Measurements from ENCODE around the gene NABP2.

Gene NABP2

GRCh38 chr12:56197921-56198635, 26.1 kb upstream of the NABP2 start:
- Histone ChIP-seq H3K27ac (ENCODE audit: low read depth, low read length) (no peak overlapping the region), H3K4me1 (ENCODE audit: control insufficient read depth, insufficient read depth, low read length) (no peaks in the 10 kb centered on the region), H3K36me3 (ENCODE audit: control insufficient read depth, insufficient read depth, low read length) (no peaks in the 10 kb centered on the region), H3K4me3 (ENCODE audit: low read length) (no peak overlapping the region), H3K27me3 (ENCODE audit: control insufficient read depth, insufficient read depth, low read length) (no peaks in the 10 kb centered on the region), H3K9ac (ENCODE audit: low read length) (no peak overlapping the region)

GRCh38 chr12:56198836-56199235, 25.3 kb upstream of the NABP2 start:
- H3K27ac ChIP-seq (ENCODE audit: low read depth, low read length), result no peak overlapping the region
- no peaks in the 10 kb centered on the region for H3K27me3 ChIP-seq (ENCODE audit: control insufficient read depth, insufficient read depth, low read length)
- H3K9ac ChIP-seq (ENCODE audit: low read length), result no peak overlapping the region
- H3K4me3 ChIP-seq (ENCODE audit: low read length), result no peak overlapping the region
- H3K4me1 ChIP-seq (ENCODE audit: control insufficient read depth, insufficient read depth, low read length), result no peaks in the 10 kb centered on the region
- no peaks in the 10 kb centered on the region for H3K36me3 ChIP-seq (ENCODE audit: control insufficient read depth, insufficient read depth, low read length)

- no peak overlapping the region for H3K9ac ChIP-seq (ENCODE audit: low read length)
- H3K36me3 ChIP-seq (ENCODE audit: control insufficient read depth, insufficient read depth, low read length), result peaks cover 8% of the 10 kb centered on the region
These were observed 21.8 kb upstream of the NABP2 start for GRCh38 chr12:56202366-56202765.

GRCh38 chr12:56202838-56203237, 21.3 kb upstream of the NABP2 start:
- no peaks in the 10 kb centered on the region for H3K4me1 ChIP-seq (ENCODE audit: control insufficient read depth, insufficient read depth, low read length)
- no peak overlapping the region for H3K9ac ChIP-seq (ENCODE audit: low read length)
- no peak overlapping the region for H3K27ac ChIP-seq (ENCODE audit: low read depth, low read length)
- H3K36me3 ChIP-seq (ENCODE audit: control insufficient read depth, insufficient read depth, low read length), result peaks cover 13% of the 10 kb centered on the region
- no peaks in the 10 kb centered on the region for H3K27me3 ChIP-seq (ENCODE audit: control insufficient read depth, insufficient read depth, low read length)
- H3K4me3 ChIP-seq (ENCODE audit: low read length), result no peak overlapping the region

More at GRCh38 chr12:56202366-56202765, 21.8 kb upstream of the NABP2 start:
- no peaks in the 10 kb centered on the region for H3K27me3 ChIP-seq (ENCODE audit: control insufficient read depth, insufficient read depth, low read length)
- H3K4me3 ChIP-seq (ENCODE audit: low read length), result no peak overlapping the region
- no peak overlapping the region for H3K27ac ChIP-seq (ENCODE audit: low read depth, low read length)
- H3K4me1 ChIP-seq (ENCODE audit: control insufficient read depth, insufficient read depth, low read length), result no peaks in the 10 kb centered on the region

- Histone ChIP-seq H3K9ac (ENCODE audit: low read length) (no peak overlapping the region), H3K36me3 (ENCODE audit: control insufficient read depth, insufficient read depth, low read length) (peaks cover 17% of the 10 kb centered on the region), H3K27ac (ENCODE audit: low read depth, low read length) (no peak overlapping the region), H3K4me1 (ENCODE audit: control insufficient read depth, insufficient read depth, low read length) (no peaks in the 10 kb centered on the region), H3K27me3 (ENCODE audit: control insufficient read depth, insufficient read depth, low read length) (no peaks in the 10 kb centered on the region), H3K4me3 (ENCODE audit: low read length) (no peak overlapping the region)
These were observed 19.9 kb upstream of the NABP2 start for GRCh38 chr12:56204275-56204674.

- Histone ChIP-seq H3K9ac (ENCODE audit: low read length) (no peak overlapping the region), H3K36me3 (ENCODE audit: control insufficient read depth, insufficient read depth, low read length) (peaks cover 23% of the 10 kb centered on the region), H3K27ac (ENCODE audit: low read depth, low read length) (no peak overlapping the region)
These were observed 18.7 kb upstream of the NABP2 start for GRCh38 chr12:56205445-56205844.

GRCh38 chr12:56206452-56207166, 17.5 kb upstream of the NABP2 start:
- Histone ChIP-seq H3K4me1 (ENCODE audit: control insufficient read depth, insufficient read depth, low read length) (no peaks in the 10 kb centered on the region), H3K36me3 (ENCODE audit: control insufficient read depth, insufficient read depth, low read length) (peaks cover 23% of the 10 kb centered on the region), H3K4me3 (ENCODE audit: low read length) (no peak overlapping the region), H3K27ac (ENCODE audit: low read depth, low read length) (no peak overlapping the region), H3K9ac (ENCODE audit: low read length) (no peak overlapping the region), H3K27me3 (ENCODE audit: control insufficient read depth, insufficient read depth, low read length) (no peaks in the 10 kb centered on the region)

More at GRCh38 chr12:56205445-56205844, 18.7 kb upstream of the NABP2 start:
- Histone ChIP-seq H3K4me3 (ENCODE audit: low read length) (no peak overlapping the region), H3K4me1 (ENCODE audit: control insufficient read depth, insufficient read depth, low read length) (no peaks in the 10 kb centered on the region), H3K27me3 (ENCODE audit: control insufficient read depth, insufficient read depth, low read length) (no peaks in the 10 kb centered on the region)

GRCh38 chr12:56208006-56208405, 16.1 kb upstream of the NABP2 start:
- no peak overlapping the region for H3K27ac ChIP-seq (ENCODE audit: low read depth, low read length)
- H3K36me3 ChIP-seq (ENCODE audit: control insufficient read depth, insufficient read depth, low read length), result peaks cover 31% of the 10 kb centered on the region
- no peaks in the 10 kb centered on the region for H3K4me1 ChIP-seq (ENCODE audit: control insufficient read depth, insufficient read depth, low read length)
- H3K9ac ChIP-seq (ENCODE audit: low read length), result no peak overlapping the region
- H3K4me3 ChIP-seq (ENCODE audit: low read length), result no peak overlapping the region
- H3K27me3 ChIP-seq (ENCODE audit: control insufficient read depth, insufficient read depth, low read length), result no peaks in the 10 kb centered on the region

GRCh38 chr12:56212361-56212760, 11.8 kb upstream of the NABP2 start:
- no peaks in the 10 kb centered on the region for H3K27me3 ChIP-seq (ENCODE audit: control insufficient read depth, insufficient read depth, low read length)
- H3K36me3 ChIP-seq (ENCODE audit: control insufficient read depth, insufficient read depth, low read length), result peaks cover 34% of the 10 kb centered on the region

GRCh38 chr12:56213878-56214277, 10.3 kb upstream of the NABP2 start:
- no peaks in the 10 kb centered on the region for H3K4me1 ChIP-seq (ENCODE audit: control insufficient read depth, insufficient read depth, low read length)
- H3K27me3 ChIP-seq (ENCODE audit: control insufficient read depth, insufficient read depth, low read length), result no peaks in the 10 kb centered on the region
- no peak overlapping the region for H3K4me3 ChIP-seq (ENCODE audit: low read length)
- no peak overlapping the region for H3K27ac ChIP-seq (ENCODE audit: low read depth, low read length)
- peaks cover 25% of the 10 kb centered on the region for H3K36me3 ChIP-seq (ENCODE audit: control insufficient read depth, insufficient read depth, low read length)
- no peak overlapping the region for H3K9ac ChIP-seq (ENCODE audit: low read length)

More at GRCh38 chr12:56212361-56212760, 11.8 kb upstream of the NABP2 start:
- Histone ChIP-seq H3K4me3 (ENCODE audit: low read length) (no peak overlapping the region), H3K9ac (ENCODE audit: low read length) (no peak overlapping the region), H3K4me1 (ENCODE audit: control insufficient read depth, insufficient read depth, low read length) (no peaks in the 10 kb centered on the region), H3K27ac (ENCODE audit: low read depth, low read length) (no peak overlapping the region)

- Histone ChIP-seq H3K4me1 (ENCODE audit: control insufficient read depth, insufficient read depth, low read length) (peaks cover 6% of the 10 kb centered on the region), H3K4me3 (ENCODE audit: low read length) (no peak overlapping the region), H3K27me3 (ENCODE audit: control insufficient read depth, insufficient read depth, low read length) (no peaks in the 10 kb centered on the region), H3K27ac (ENCODE audit: low read depth, low read length) (no peak overlapping the region), H3K36me3 (ENCODE audit: control insufficient read depth, insufficient read depth, low read length) (peaks cover 19% of the 10 kb centered on the region), H3K9ac (ENCODE audit: low read length) (no peak overlapping the region)
These were observed 7.7 kb upstream of the NABP2 start for GRCh38 chr12:56216461-56216860.

- H3K27ac ChIP-seq (ENCODE audit: low read depth, low read length), result peak overlapping the region; percentile 24
- peaks cover 20% of the 10 kb centered on the region for H3K4me1 ChIP-seq (ENCODE audit: control insufficient read depth, insufficient read depth, low read length)
- no peaks in the 10 kb centered on the region for H3K27me3 ChIP-seq (ENCODE audit: control insufficient read depth, insufficient read depth, low read length)
- H3K36me3 ChIP-seq (ENCODE audit: control insufficient read depth, insufficient read depth, low read length), result peaks cover 4% of the 10 kb centered on the region
- H3K9ac ChIP-seq (ENCODE audit: low read length), result no peak overlapping the region
- no peak overlapping the region for H3K4me3 ChIP-seq (ENCODE audit: low read length)
These were observed 4.3 kb upstream of the NABP2 start for GRCh38 chr12:56219840-56220239.
